H9 (cell line): ENCODE data around the gene IER2. TPM values are rescaled to one million over a fixed set of nuclear protein-coding genes. Genes with fewer than 3 reads are reported as not detected.

Source experiments
- DNase-seq: peaks from one replicate; pipeline ENCODE4 v3.0.0-alpha.2; 2017
- H2AFZ ChIP-seq: one replicate; pipeline ENCODE4 v1.6.1; 2013; ENCODE audit warnings: mild to moderate bottlenecking, low read length, control low read depth, moderate library complexity
- H2AK5ac ChIP-seq: 2 replicates; pipeline ENCODE4 v1.6.1; 2013; ENCODE audit warnings: low read length, control low read depth, mixed read lengths; ENCODE audit not compliant: insufficient read length
- H2BK120ac ChIP-seq: one replicate; pipeline ENCODE4 v1.6.1; 2013; ENCODE audit warnings: low read depth, mild to moderate bottlenecking, low read length, control low read depth, inconsistent platforms; ENCODE audit not compliant: poor library complexity, severe bottlenecking
- H2BK12ac ChIP-seq: 2 replicates; pipeline ENCODE4 v1.6.1; 2013; ENCODE audit warnings: low read length, control low read depth, mixed read lengths, low read depth; ENCODE audit not compliant: insufficient read length
- H2BK15ac ChIP-seq: 2 replicates; pipeline ENCODE4 v1.6.1; 2013; ENCODE audit warnings: low read depth, low read length, control low read depth
- H2BK20ac ChIP-seq: one replicate; pipeline ENCODE4 v1.6.1; 2013; ENCODE audit warnings: low read depth, mild to moderate bottlenecking, low read length, control low read depth, inconsistent platforms; ENCODE audit not compliant: poor library complexity, severe bottlenecking
- H2BK5ac ChIP-seq: 2 replicates; pipeline ENCODE4 v1.6.1; 2013; ENCODE audit warnings: low read length, control low read depth, mixed read lengths; ENCODE audit not compliant: insufficient read length
- H3K14ac ChIP-seq: 2 replicates; pipeline ENCODE4 v1.6.1; 2013; ENCODE audit warnings: low read length, control low read depth; ENCODE audit not compliant: insufficient read depth
- H3K18ac ChIP-seq: 2 replicates; pipeline ENCODE4 v1.6.1; 2013; ENCODE audit warnings: low read depth, mild to moderate bottlenecking, mixed read lengths, low read length, control low read depth; ENCODE audit not compliant: insufficient read length
- H3K23ac ChIP-seq: 2 replicates; pipeline ENCODE4 v1.6.1; 2013; ENCODE audit warnings: low read length, control low read depth, mixed read lengths, low read depth; ENCODE audit not compliant: insufficient read length
- H3K23me2 ChIP-seq: 2 replicates; pipeline ENCODE4 v1.6.1; 2013; ENCODE audit warnings: low read depth, mild to moderate bottlenecking, mixed read lengths, low read length, control low read depth; ENCODE audit not compliant: insufficient read length, poor library complexity, severe bottlenecking
- H3K27ac ChIP-seq: 2 replicates; pipeline ENCODE4 v1.5.1; 2013; ENCODE audit warnings: low read length, control low read depth, mixed read lengths, low read depth; ENCODE audit not compliant: insufficient read length
- H3K27me3 ChIP-seq: 2 replicates; pipeline ENCODE4 v1.6.1; 2013; ENCODE audit warnings: low read length, control low read depth, inconsistent platforms; ENCODE audit not compliant: insufficient read depth
- H3K4ac ChIP-seq: 2 replicates; pipeline ENCODE4 v1.6.1; 2013; ENCODE audit warnings: low read depth, mild to moderate bottlenecking, control low read depth, inconsistent platforms, low read length, moderate library complexity
- H3K4me1 ChIP-seq: 2 replicates; pipeline ENCODE4 v1.6.1; 2013; ENCODE audit warnings: low read length, control low read depth, inconsistent platforms; ENCODE audit not compliant: insufficient read depth
- H3K4me2 ChIP-seq: 2 replicates; pipeline ENCODE4 v1.6.1; 2013; ENCODE audit warnings: low read length, control low read depth, mixed read lengths; ENCODE audit not compliant: insufficient read length, insufficient read depth
- H3K56ac ChIP-seq: 2 replicates; pipeline ENCODE4 v1.6.1; 2013; ENCODE audit warnings: low read depth, mild to moderate bottlenecking, mixed read lengths, low read length, control low read depth; ENCODE audit not compliant: insufficient read length
- H3K79me1 ChIP-seq: 2 replicates; pipeline ENCODE4 v1.6.1; 2013; ENCODE audit warnings: low read depth, mild to moderate bottlenecking, moderate library complexity, low read length, control low read depth, inconsistent platforms; ENCODE audit not compliant: insufficient read depth, poor library complexity, severe bottlenecking
- H3K79me2 ChIP-seq: 2 replicates; pipeline ENCODE4 v1.6.1; 2013; ENCODE audit warnings: low read length, control low read depth, inconsistent platforms; ENCODE audit not compliant: insufficient read depth
- H3K9ac ChIP-seq: 2 replicates; pipeline ENCODE4 v1.6.1; 2013; ENCODE audit warnings: low read length, control low read depth, mixed read lengths; ENCODE audit not compliant: insufficient read length; ENCODE audit errors: extremely low read depth
- H3K9me3 ChIP-seq: one replicate; pipeline ENCODE4 v1.6.1; 2013; ENCODE audit warnings: low read depth, low read length, inconsistent platforms; ENCODE audit not compliant: control insufficient read depth
- H3T11ph ChIP-seq: one replicate; pipeline ENCODE4 v1.6.1; 2013; ENCODE audit warnings: mild to moderate bottlenecking, low read length, control low read depth, inconsistent platforms
- H4K20me1 ChIP-seq: one replicate; pipeline ENCODE4 v1.6.1; 2013; ENCODE audit not compliant: control insufficient read depth, insufficient read length, insufficient read depth
- H4K5ac ChIP-seq: 2 replicates; pipeline ENCODE4 v1.6.1; 2013; ENCODE audit warnings: low read depth, mild to moderate bottlenecking, mixed read lengths, low read length, control low read depth; ENCODE audit not compliant: insufficient read length
- H4K8ac ChIP-seq: replicated peaks from 2 replicates; pipeline ENCODE4 v1.6.1; 2013; ENCODE audit warnings: low read length, control low read depth, mixed read lengths, low read depth; ENCODE audit not compliant: insufficient read length
- H4K91ac ChIP-seq: 2 replicates; pipeline ENCODE4 v1.6.1; 2013; ENCODE audit warnings: low read depth, mild to moderate bottlenecking, moderate library complexity, mixed read lengths, low read length, control low read depth; ENCODE audit not compliant: insufficient read length
- H3K27ac Mint-ChIP-seq, 3 experiments: 2 replicates in 2 of 3; 3 replicates in 1 of 3; pipeline ENCODE4 v1.8.0; 2020 to 2021; ENCODE audit warnings: mixed read lengths in 3 of 3, mild to moderate bottlenecking in 1 of 3, moderate library complexity in 1 of 3
- H3K27me3 Mint-ChIP-seq: 2 replicates; pipeline ENCODE4 v1.8.0; 2021; ENCODE audit warnings: low read depth, mild to moderate bottlenecking, moderate library complexity, mixed read lengths
- H3K36me3 Mint-ChIP-seq, 3 experiments: 2 replicates in 2 of 3; 3 replicates in 1 of 3; pipeline ENCODE4 v1.8.0; 2020 to 2021; ENCODE audit warnings: low read depth in 3 of 3, mixed read lengths in 3 of 3; ENCODE audit not compliant: insufficient read depth in 1 of 3
- H3K4me1 Mint-ChIP-seq, 2 experiments: 2 replicates each; pipeline ENCODE4 v1.8.0; 2020; ENCODE audit warnings: mixed read lengths in 2 of 2
- H3K4me3 Mint-ChIP-seq, 2 experiments: 2 replicates in 1 of 2; 3 replicates in 1 of 2; pipeline ENCODE4 v1.8.0; 2020 to 2021; ENCODE audit warnings: mild to moderate bottlenecking in 2 of 2, mixed read lengths in 2 of 2, moderate library complexity in 1 of 2
- H3K9me3 Mint-ChIP-seq, 2 experiments: 2 replicates in 1 of 2; 3 replicates in 1 of 2; pipeline ENCODE4 v1.8.0; 2020; ENCODE audit warnings: mild to moderate bottlenecking in 2 of 2, mixed read lengths in 2 of 2, moderate library complexity in 1 of 2
- WGBS: extraction: QIAGEN DNeasy Blood & Tissue Kit; methylation state at CpG from one replicate; pipeline ENCODE4 v1.1.7; 2013; ENCODE audit warnings: missing lambda C conversion rate, low lambda C conversion rate, mixed read lengths; ENCODE audit not compliant: insufficient read length; ENCODE audit errors: extremely low coverage; 5-methylcytosine and 5-hydroxymethylcytosine counted together
- total RNA-seq: library from RNA; stranded (reverse); gene quantifications from 2 replicates; pipeline ENCODE4 v1.2.1, GENCODE V29; 2021
- TF ChIP-seq, protein P1 (sequence below): fragments of 200-600 bp; sonication (generic); conservative IDR thresholded peaks from 3 replicates; pipeline ENCODE4 v1.8.0; 2021; ENCODE audit warnings: antibody characterized with exemption, mild to moderate bottlenecking

IER2 gene
- total RNA-seq, 1 experiment from 2014 or later = 160 TPM

DNA sequence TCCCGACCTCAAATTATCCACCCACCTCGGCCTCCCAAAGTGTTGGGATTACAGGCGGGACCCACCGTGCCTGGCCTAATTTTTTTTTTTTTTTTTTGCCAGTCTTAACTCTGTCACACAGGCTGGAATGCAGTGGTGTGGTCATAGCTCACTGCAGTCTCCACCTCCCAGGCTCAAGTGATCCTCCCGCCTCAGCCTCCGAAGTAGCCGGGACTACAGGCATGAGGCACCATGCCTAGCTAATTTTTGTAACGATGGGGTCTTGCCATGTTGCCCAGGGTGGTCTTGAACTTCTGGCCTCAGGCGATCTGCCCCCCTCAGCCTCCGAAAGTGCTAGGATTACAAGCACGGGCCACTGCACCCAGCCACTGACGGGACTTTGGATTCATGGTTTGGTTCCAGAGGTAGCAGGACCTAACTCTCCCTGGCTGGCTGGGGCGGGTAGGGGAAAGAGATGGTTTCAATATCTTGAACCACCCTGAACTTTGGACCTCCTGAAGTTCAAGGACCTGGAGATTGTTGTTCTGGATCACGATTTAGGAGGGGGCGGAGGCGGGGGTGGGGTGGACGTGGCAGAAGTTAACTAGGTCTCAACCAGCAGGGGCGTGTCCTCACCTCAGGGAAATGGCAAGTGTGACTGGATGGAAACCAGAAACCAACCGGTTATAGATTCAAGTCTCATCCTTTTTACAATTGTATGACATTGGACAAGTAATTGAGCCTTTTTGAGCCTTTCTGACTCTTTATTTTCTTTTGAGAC, 40.8 kb downstream of the IER2 start:
- Mint-ChIP-seq H3K4me1 (no peaks in the 10 kb centered on the region), H3K27ac (no peak overlapping the region), H3K9me3 (no peaks in the 10 kb centered on the region), H3K27me3 (no peaks in the 10 kb centered on the region), H3K36me3 (peaks cover 0 to 1% (median 0%) of the 10 kb centered on the region in 3 experiments; a peak in 2 of 7 replicates), H3K4me3 (no peak overlapping the region)
- no peaks in the 10 kb centered on the region for H3K23me2 ChIP-seq
- no peak overlapping the region for H2BK120ac ChIP-seq
- no peak overlapping the region for H3K4ac ChIP-seq
- no peaks in the 10 kb centered on the region for H3K79me2 ChIP-seq
- H2BK15ac ChIP-seq = no peak overlapping the region
- H2AFZ ChIP-seq = no peak overlapping the region
- no peaks in the 10 kb centered on the region for H3K4me1 ChIP-seq
- TF ChIP-seq, protein P1, sequence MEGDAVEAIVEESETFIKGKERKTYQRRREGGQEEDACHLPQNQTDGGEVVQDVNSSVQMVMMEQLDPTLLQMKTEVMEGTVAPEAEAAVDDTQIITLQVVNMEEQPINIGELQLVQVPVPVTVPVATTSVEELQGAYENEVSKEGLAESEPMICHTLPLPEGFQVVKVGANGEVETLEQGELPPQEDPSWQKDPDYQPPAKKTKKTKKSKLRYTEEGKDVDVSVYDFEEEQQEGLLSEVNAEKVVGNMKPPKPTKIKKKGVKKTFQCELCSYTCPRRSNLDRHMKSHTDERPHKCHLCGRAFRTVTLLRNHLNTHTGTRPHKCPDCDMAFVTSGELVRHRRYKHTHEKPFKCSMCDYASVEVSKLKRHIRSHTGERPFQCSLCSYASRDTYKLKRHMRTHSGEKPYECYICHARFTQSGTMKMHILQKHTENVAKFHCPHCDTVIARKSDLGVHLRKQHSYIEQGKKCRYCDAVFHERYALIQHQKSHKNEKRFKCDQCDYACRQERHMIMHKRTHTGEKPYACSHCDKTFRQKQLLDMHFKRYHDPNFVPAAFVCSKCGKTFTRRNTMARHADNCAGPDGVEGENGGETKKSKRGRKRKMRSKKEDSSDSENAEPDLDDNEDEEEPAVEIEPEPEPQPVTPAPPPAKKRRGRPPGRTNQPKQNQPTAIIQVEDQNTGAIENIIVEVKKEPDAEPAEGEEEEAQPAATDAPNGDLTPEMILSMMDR = no peak
- no peak overlapping the region for H4K91ac ChIP-seq
- H3K27ac ChIP-seq = no peak overlapping the region
- no peak overlapping the region for H3K4me2 ChIP-seq
- no peak overlapping the region for H2BK12ac ChIP-seq
- no peak overlapping the region for H4K5ac ChIP-seq
- no peak overlapping the region for H3K56ac ChIP-seq
- no peak overlapping the region for H3K9ac ChIP-seq
- no peak overlapping the region for H4K8ac ChIP-seq
- no peaks in the 10 kb centered on the region for H3K27me3 ChIP-seq
- no peak overlapping the region for H2BK20ac ChIP-seq
- WGBS = no CpG with 5 or more reads among the region's 19 CpGs
- H3T11ph ChIP-seq = no peak overlapping the region
- DNase-seq = no peak
- no peak overlapping the region for H3K18ac ChIP-seq
- no peak overlapping the region for H3K23ac ChIP-seq
- H3K14ac ChIP-seq = no peak overlapping the region
- H2AK5ac ChIP-seq = no peak overlapping the region
- H4K20me1 ChIP-seq = no peaks in the 10 kb centered on the region
- H3K9me3 ChIP-seq = no peaks in the 10 kb centered on the region
- H2BK5ac ChIP-seq = no peak overlapping the region
- H3K79me1 ChIP-seq = no peaks in the 10 kb centered on the region
